Naive thymus-derived CD4-positive, alpha-beta T cell (primary cell): ENCODE results near the gene RANBP3L. TPM values are rescaled to one million over a fixed set of nuclear protein-coding genes. Genes with fewer than 3 reads are reported as not detected.

ENCODE experiments used
- ATAC-seq: fragments of 150-1000 bp; cut with Tn5 transposase; 2 replicates; pipeline ENCODE4 v1.10.0; 2021; ENCODE audit warnings: mild to moderate bottlenecking, moderate library complexity
- CTCF ChIA-PET: fragments of 350-600 bp; sonication (Branson Sonifier 250); formaldehyde crosslinking; loops from one replicate; lab custom pipeline; 2021; ENCODE audit warnings: antibody characterized with exemption; lab: Charles Lee
- POLR2A ChIA-PET: fragments of 350-600 bp; sonication (Branson Sonifier 250); formaldehyde crosslinking; loops from one replicate; lab custom pipeline; 2021; ENCODE audit warnings: antibody characterized with exemption, inconsistent platforms; lab: Charles Lee
- DNase-seq, 9 donors: peaks; one replicate each; pipeline versions ENCODE4 v3.0.0 to v3.0.0-alpha.2; 2020 to 2022; ENCODE audit warnings: mixed read lengths in 1 of 9
- H3K27ac ChIP-seq: one replicate; pipeline ENCODE4 v1.7.0; 2013; ENCODE audit warnings: mild to moderate bottlenecking, low read depth, low read length, moderate library complexity
- H3K27me3 ChIP-seq, 2 donors: one replicate each; pipeline ENCODE4 v1.7.0; 2013; ENCODE audit warnings: low read length in 2 of 2, mild to moderate bottlenecking in 2 of 2, moderate library complexity in 2 of 2; ENCODE audit not compliant: control insufficient read depth in 2 of 2, insufficient read depth in 2 of 2
- H3K36me3 ChIP-seq, 3 experiments: 1 replicate in 2 of 3; 2 replicates in 1 of 3; pipeline ENCODE4 v1.7.0; 2013; ENCODE audit warnings: low read length in 3 of 3, mild to moderate bottlenecking in 3 of 3, moderate library complexity in 1 of 3; ENCODE audit not compliant: insufficient read depth in 3 of 3, control insufficient read depth in 2 of 3
- H3K4me1 ChIP-seq, 2 donors: one replicate each; pipeline ENCODE4 v1.7.0; 2013; ENCODE audit warnings: low read length in 2 of 2, mild to moderate bottlenecking in 2 of 2, moderate library complexity in 1 of 2; ENCODE audit not compliant: control insufficient read depth in 2 of 2, insufficient read depth in 2 of 2
- H3K4me3 ChIP-seq: 2 replicates; pipeline ENCODE4 v1.7.0; 2013; ENCODE audit warnings: mild to moderate bottlenecking, low read length
- H3K9me3 ChIP-seq, 3 experiments: 1 replicate in 2 of 3; 2 replicates in 1 of 3; pipeline ENCODE4 v1.7.0; 2013; ENCODE audit warnings: low read length in 3 of 3; ENCODE audit not compliant: control insufficient read depth in 2 of 3
- H3K27ac Mint-ChIP-seq, 9 donors: one replicate each; pipeline ENCODE4 v1.8.0; 2020 to 2022; ENCODE audit warnings: mixed read lengths in 9 of 9, mild to moderate bottlenecking in 8 of 9, moderate library complexity in 5 of 9, inconsistent platforms in 2 of 9
- H3K27me3 Mint-ChIP-seq, 5 donors: one replicate each; pipeline ENCODE4 v1.8.0; 2021 to 2022; ENCODE audit warnings: mixed read lengths in 5 of 5, mild to moderate bottlenecking in 1 of 5
- H3K36me3 Mint-ChIP-seq, 5 donors: one replicate each; pipeline ENCODE4 v1.8.0; 2020 to 2022; ENCODE audit warnings: mixed read lengths in 5 of 5, mild to moderate bottlenecking in 3 of 5, inconsistent platforms in 1 of 5
- H3K4me1 Mint-ChIP-seq, 7 donors: one replicate each; pipeline ENCODE4 v1.8.0; 2020 to 2022; ENCODE audit warnings: mixed read lengths in 7 of 7, mild to moderate bottlenecking in 3 of 7, inconsistent platforms in 1 of 7
- H3K4me3 Mint-ChIP-seq, 10 donors: one replicate each; pipeline ENCODE4 v1.8.0; 2020 to 2022; ENCODE audit warnings: mild to moderate bottlenecking in 10 of 10, mixed read lengths in 10 of 10, moderate library complexity in 6 of 10, inconsistent platforms in 2 of 10
- H3K9me3 Mint-ChIP-seq, 11 donors: one replicate each; pipeline ENCODE4 v1.8.0; 2020 to 2022; ENCODE audit warnings: mixed read lengths in 11 of 11, mild to moderate bottlenecking in 4 of 11, inconsistent platforms in 1 of 11, moderate library complexity in 1 of 11
- intact Hi-C, 2 donors: fragments of 100-400 bp; cut with micrococcal nuclease; formaldehyde crosslinking; loops; one replicate each; pipeline ENCODE4 v1.15.1; 2023
- polyA plus RNA-seq, 2 donors: library from polyadenylated mRNA; unstranded; fragments of 300-500 nt; fragmentation: Illumina TruSeq; gene quantifications; one replicate each; pipeline ENCODE4 v1.2.3, GENCODE V29; 2021
- total RNA-seq, 6 experiments: library from RNA in 5 of 6; stranded (reverse) in 5 of 6; gene quantifications; 1 replicate in 5 of 6; 2 replicates in 1 of 6; pipeline ENCODE4 v1.2.3 and lab custom pipeline; 2021 to 2026

The RANBP3L gene
- total and polyA plus RNA-seq, 7 experiments from 2014 or later = not detected

DNA sequence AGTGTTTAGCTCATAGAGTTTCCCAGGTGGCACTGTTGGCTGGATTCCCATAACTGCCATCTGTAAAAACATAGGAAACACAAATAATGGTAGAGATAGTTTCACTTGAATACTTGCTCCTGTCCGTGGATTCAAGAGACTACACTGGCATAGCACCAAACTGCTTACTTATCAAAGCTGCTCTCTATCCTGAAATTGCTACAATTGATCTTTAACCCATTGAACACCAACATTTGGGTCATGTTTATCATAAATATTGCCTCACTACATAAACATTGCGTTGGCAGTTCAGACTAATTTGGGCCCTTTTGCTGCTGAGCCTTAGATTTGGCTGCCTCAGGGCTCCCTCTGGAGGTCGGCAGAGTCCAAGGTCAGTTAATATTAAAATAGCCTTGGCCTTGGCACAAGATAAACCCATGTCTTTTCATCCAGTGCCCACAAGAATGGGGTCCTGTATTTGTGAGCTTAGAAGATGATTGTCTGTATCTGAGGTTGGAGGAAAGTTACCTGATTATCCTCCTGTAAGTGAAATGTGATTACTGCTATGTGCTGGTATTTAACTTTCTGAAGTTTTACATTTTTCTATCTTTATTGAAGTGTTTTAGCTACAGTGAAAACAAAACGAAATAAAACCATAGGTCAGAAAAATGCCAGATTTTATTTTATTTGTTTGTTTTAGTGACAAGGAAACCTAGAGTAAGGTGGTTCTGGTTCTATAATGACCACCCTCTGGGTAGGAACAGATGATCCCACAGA lies 4.0 kb upstream of the RANBP3L start:
- H3K4me3 Mint-ChIP-seq = no peak overlapping the region
- ChIA-PET CTCF (no interaction called here), POLR2A (no interaction called here)
- peak in 3 of 9 donors; percentile 3 to 10 (median 4) for DNase-seq
- Histone ChIP-seq H3K4me3 (no peak overlapping the region), H3K4me1 (no peaks in the 10 kb centered on the region), H3K36me3 (no peaks in the 10 kb centered on the region), H3K27ac (no peak overlapping the region), H3K27me3 (no peaks in the 10 kb centered on the region), H3K9me3 (no peaks in the 10 kb centered on the region)
- peaks cover 0 to 2% (median 0%) of the 10 kb centered on the region in 11 donors for H3K9me3 Mint-ChIP-seq
- no peak overlapping the region for H3K27ac Mint-ChIP-seq
- peak; percentile 46 for ATAC-seq
- H3K36me3 Mint-ChIP-seq = no peaks in the 10 kb centered on the region
- intact Hi-C loops = loop anchor here (1.0 to 10.0 kb wide), 3 partner anchors 40 to 226 kb away; no protein-coding TSS in a partner anchor
- peaks cover 0 to 12% (median 6%) of the 10 kb centered on the region in 7 donors for H3K4me1 Mint-ChIP-seq
- peaks cover 11 to 25% (median 15%) of the 10 kb centered on the region in 5 donors for H3K27me3 Mint-ChIP-seq

DNA sequence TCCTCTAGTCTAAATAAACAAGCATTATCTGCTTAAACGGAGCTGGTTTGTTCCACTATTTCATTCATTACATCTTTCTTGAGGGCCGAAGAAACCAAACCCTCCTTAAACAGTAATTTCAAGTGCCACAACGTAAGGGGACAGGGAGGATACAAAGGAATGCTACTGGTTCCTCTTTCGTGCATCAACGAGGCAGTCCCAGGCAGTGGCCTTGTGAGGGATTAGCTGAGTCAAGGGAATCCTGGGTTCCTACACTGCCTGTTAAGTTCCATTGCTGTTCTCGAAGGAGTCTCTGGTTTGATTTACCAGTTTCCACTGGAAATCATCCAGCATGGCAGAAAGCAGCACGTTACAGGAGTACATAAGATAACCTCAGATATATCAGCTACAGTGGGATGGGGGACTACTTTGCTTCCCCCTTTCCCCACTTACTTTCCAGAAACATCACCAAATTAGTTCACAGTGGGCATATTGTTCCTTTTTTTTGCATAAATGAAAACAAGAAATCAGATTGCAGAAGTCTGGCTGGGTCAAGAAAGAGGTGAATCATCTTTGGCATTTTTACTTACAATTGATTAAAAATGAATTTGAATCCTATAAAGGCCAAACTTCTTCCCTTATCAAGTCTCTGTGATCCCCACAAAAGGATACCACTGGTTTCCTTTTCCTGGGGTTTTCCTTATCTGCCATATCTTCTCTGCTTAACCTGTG lies 2.5 kb upstream of the RANBP3L start:
- H3K36me3 Mint-ChIP-seq = no peaks in the 10 kb centered on the region
- H3K4me1 Mint-ChIP-seq = peaks cover 0 to 12% (median 6%) of the 10 kb centered on the region in 7 donors
- no peak overlapping the region for H3K27ac Mint-ChIP-seq
- H3K9me3 Mint-ChIP-seq = no peaks in the 10 kb centered on the region
- no peaks in the 10 kb centered on the region for H3K27me3 ChIP-seq
- H3K4me1 ChIP-seq = no peaks in the 10 kb centered on the region
- intact Hi-C loops = loop anchor here in 1 of 2 donors (10.0 kb wide), 1 partner anchor 89 kb away; no protein-coding TSS in a partner anchor
- no peaks in the 10 kb centered on the region for H3K36me3 ChIP-seq
- no peak overlapping the region for H3K4me3 ChIP-seq
- H3K27me3 Mint-ChIP-seq = peaks cover 0 to 15% (median 11%) of the 10 kb centered on the region in 5 donors
- no peak overlapping the region for H3K4me3 Mint-ChIP-seq
- no peak for ATAC-seq
- CTCF ChIA-PET = interaction anchor here (1.1 kb wide), 1 partner anchor 225 kb away, joined by 3 read pairs; no protein-coding TSS in a partner anchor
- H3K9me3 ChIP-seq = no peaks in the 10 kb centered on the region
- H3K27ac ChIP-seq = no peak overlapping the region
- no peak for DNase-seq
- POLR2A ChIA-PET = no interaction called here

DNA sequence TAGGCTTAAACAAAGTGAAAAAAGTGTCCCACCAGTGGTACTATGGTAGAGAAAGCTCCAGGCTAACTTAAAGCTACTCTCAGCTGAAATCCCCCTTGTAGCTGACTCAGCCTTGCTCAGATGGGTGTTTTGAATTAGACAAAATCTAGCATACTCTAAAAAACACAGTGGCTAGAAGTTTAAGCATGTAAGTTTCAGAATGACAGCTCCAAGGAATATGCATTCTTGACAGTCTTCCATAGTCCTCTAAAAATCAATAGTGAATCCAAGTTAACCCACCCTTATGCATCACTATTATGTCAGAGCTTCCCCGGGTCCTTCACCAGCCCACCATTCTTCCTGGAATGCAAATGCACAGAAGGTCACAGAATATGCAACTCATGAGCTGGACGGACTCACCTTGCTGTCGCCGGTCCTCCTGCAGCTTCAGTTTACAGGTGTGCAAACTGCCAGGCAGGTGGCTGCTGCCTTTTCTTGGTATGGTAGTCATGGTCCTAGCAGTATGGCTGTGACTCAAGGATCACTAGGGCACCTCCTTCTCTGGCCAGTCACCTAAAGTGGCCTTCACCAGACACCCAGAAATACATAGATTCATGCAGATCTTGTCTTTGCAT lies 668 bp downstream of the RANBP3L start:
- peak overlapping the region in 2 of 10 donors; percentile 1 to 2 for H3K4me3 Mint-ChIP-seq
- H3K4me1 ChIP-seq = no peaks in the 10 kb centered on the region
- POLR2A ChIA-PET = no interaction called here
- ATAC-seq (no peak), DNase-seq (no peak)
- CTCF ChIA-PET = no interaction called here
- H3K27ac Mint-ChIP-seq = peak overlapping the region in 1 of 9 donors; percentile 52
- H3K36me3 Mint-ChIP-seq = no peaks in the 10 kb centered on the region
- peaks cover 0 to under 1% (median 0%) of the 10 kb centered on the region in 11 donors for H3K9me3 Mint-ChIP-seq
- intact Hi-C loops = loop anchor here in 1 of 2 donors (10.0 kb wide), 1 partner anchor 86 kb away; no protein-coding TSS in a partner anchor
- H3K27ac ChIP-seq = no peak overlapping the region
- H3K27me3 ChIP-seq = no peaks in the 10 kb centered on the region
- no peaks in the 10 kb centered on the region for H3K9me3 ChIP-seq
- H3K4me3 ChIP-seq = no peak overlapping the region
- H3K36me3 ChIP-seq = no peaks in the 10 kb centered on the region
- H3K4me1 Mint-ChIP-seq = peaks cover 0 to 12% (median 6%) of the 10 kb centered on the region in 7 donors
- peaks cover 2 to 32% (median 20%) of the 10 kb centered on the region in 5 donors for H3K27me3 Mint-ChIP-seq

DNA sequence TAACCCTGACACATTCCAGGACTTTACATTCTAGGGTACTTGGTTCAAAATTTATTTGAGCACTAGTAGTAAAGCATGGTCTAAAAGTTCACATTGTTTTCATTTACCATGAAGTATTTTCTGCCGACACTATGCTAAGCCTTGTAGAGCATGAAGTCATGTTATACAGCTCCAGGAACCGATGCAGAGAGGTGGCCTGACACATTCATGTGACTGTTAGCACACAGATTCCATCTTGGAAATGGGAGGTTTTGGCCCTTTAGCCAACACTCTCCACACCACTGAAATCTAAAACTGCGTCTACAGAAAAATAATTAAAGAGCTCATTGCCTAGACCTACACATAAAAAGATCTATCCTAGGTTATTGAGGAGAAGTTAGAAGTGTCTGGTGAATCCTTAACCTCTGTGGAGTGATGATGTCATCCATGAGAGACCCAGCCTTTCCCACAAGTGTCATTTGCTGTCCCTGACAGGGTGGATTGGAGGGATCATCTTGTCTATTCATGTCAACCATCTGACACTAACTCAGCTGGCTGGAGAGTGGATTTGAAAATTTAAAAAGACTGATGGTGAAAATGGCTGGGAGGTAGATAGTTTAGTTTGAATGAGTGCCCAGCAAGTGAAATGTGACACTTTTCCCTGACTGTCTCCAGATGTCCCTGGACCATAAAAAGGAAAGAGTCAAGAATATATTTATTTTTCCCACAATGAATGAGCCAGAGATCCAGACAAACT lies 1.3 kb downstream of the RANBP3L start:
- POLR2A ChIA-PET = no interaction called here
- no peak for DNase-seq
- Mint-ChIP-seq H3K4me1 (peaks cover 0 to 12% (median 6%) of the 10 kb centered on the region in 7 donors), H3K27ac (no peak overlapping the region), H3K9me3 (peaks cover 0 to 1% (median 0%) of the 10 kb centered on the region in 11 donors), H3K27me3 (peaks cover 2 to 34% (median 26%) of the 10 kb centered on the region in 5 donors), H3K36me3 (no peaks in the 10 kb centered on the region), H3K4me3 (no peak overlapping the region)
- no peaks in the 10 kb centered on the region for H3K9me3 ChIP-seq
- ATAC-seq = no peak
- no peak overlapping the region for H3K27ac ChIP-seq
- CTCF ChIA-PET = no interaction called here
- no peaks in the 10 kb centered on the region for H3K36me3 ChIP-seq
- no peaks in the 10 kb centered on the region for H3K4me1 ChIP-seq
- intact Hi-C loops = loop anchor here in 1 of 2 donors (10.0 kb wide), 1 partner anchor 86 kb away; no protein-coding TSS in a partner anchor
- H3K27me3 ChIP-seq = no peaks in the 10 kb centered on the region
- no peak overlapping the region for H3K4me3 ChIP-seq

DNA sequence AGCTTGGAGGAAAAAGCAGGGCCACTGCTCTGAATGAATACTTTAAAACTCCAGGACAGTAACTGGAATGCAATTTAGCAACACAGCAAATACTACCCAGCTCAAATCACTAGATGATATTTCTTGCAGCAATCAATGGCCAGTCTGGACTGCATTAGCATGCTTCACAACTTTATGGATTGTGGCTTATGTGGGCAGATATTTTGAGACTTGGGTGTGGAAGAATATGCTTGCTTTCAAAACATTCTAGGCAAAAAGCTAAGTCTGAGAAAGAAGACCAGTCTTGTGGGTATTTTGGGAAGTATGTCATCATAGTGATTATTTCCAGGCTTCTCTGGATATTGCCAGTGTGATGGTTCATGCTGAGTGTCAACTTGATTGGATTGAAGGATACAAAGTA lies 3.1 kb downstream of the RANBP3L start:
- POLR2A ChIA-PET = no interaction called here
- Mint-ChIP-seq H3K4me3 (no peak overlapping the region), H3K27me3 (peaks cover 0 to 39% (median 31%) of the 10 kb centered on the region in 5 donors), H3K36me3 (no peaks in the 10 kb centered on the region), H3K4me1 (peaks cover 0 to 12% (median 6%) of the 10 kb centered on the region in 7 donors), H3K27ac (no peak overlapping the region), H3K9me3 (peaks cover 0 to 1% (median 0%) of the 10 kb centered on the region in 11 donors)
- Histone ChIP-seq H3K27me3 (peaks cover 0 to 3% of the 10 kb centered on the region in 2 donors), H3K4me3 (no peak overlapping the region), H3K4me1 (no peaks in the 10 kb centered on the region), H3K27ac (no peak overlapping the region), H3K36me3 (no peaks in the 10 kb centered on the region), H3K9me3 (no peaks in the 10 kb centered on the region)
- CTCF ChIA-PET = no interaction called here
- DNase-seq (no peak), ATAC-seq (no peak)
- intact Hi-C loops = no loop called here

DNA sequence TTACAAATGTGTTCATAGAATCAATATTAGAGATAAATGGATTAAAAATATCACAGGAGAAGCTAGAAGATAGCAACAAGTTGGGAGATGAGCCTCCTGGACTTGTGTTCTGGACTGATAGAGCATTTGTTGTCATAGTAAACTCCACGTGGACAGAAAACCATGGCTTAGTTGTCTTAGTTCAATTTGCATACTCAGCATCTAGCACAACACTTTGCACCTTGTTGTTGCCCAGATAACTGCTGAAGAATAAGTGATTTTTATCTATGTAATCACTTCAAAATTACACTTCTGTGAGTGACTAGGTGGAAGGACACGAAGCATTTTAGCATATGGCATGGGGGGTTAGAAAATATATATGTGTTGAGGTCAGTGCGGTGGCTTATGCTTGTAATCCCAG lies 4.0 kb downstream of the RANBP3L start:
- no peak overlapping the region for H3K27ac Mint-ChIP-seq
- ChIA-PET POLR2A (no interaction called here), CTCF (interaction anchor here (0.5 kb wide), 1 partner anchor 32 kb away, joined by 3 read pairs; no protein-coding TSS in a partner anchor)
- no peak overlapping the region for H3K4me3 Mint-ChIP-seq
- peaks cover 0 to 3% of the 10 kb centered on the region in 2 donors for H3K27me3 ChIP-seq
- no peak overlapping the region for H3K27ac ChIP-seq
- peaks cover 0 to 1% (median 0%) of the 10 kb centered on the region in 11 donors for H3K9me3 Mint-ChIP-seq
- ATAC-seq = no peak
- no peaks in the 10 kb centered on the region for H3K36me3 Mint-ChIP-seq
- peaks cover 0 to 12% (median 6%) of the 10 kb centered on the region in 7 donors for H3K4me1 Mint-ChIP-seq
- intact Hi-C loops = no loop called here
- no peak overlapping the region for H3K4me3 ChIP-seq
- no peaks in the 10 kb centered on the region for H3K36me3 ChIP-seq
- H3K27me3 Mint-ChIP-seq = peaks cover 0 to 39% (median 31%) of the 10 kb centered on the region in 5 donors
- no peaks in the 10 kb centered on the region for H3K9me3 ChIP-seq
- no peak for DNase-seq
- no peaks in the 10 kb centered on the region for H3K4me1 ChIP-seq
